Heart left ventricle (tissue), 16 donors: ENCODE measurements around the gene NME3. TPM values are rescaled to one million over a fixed set of nuclear protein-coding genes. Genes with fewer than 3 reads are reported as not detected.
A peak's percentile ranks its signal among the peaks of the same experiment; 100 is the strongest.

ENCODE experiments used
- ATAC-seq, 4 donors: fragments of 200-7000 bp; cut with Tn5 transposase; one replicate each; pipeline ENCODE4 v1.9.1; 2020 to 2022; ENCODE audit warnings: moderate library complexity in 4 of 4, mild to moderate bottlenecking in 3 of 4, moderate number of reproducible peaks in 1 of 4
- DNase-seq, 5 donors: peaks; one replicate each; pipeline ENCODE4 v3.0.0-alpha.2; 2020
- H3K27ac ChIP-seq, 12 donors: fragments of 200-600 bp; sonication (generic) in 4 of 12; one replicate each; pipeline versions ENCODE4 v1.5.0 to v1.8.0; 2016 to 2022; ENCODE audit warnings: mild to moderate bottlenecking in 2 of 12
- H3K27me3 ChIP-seq, 9 donors: fragments of 200-600 bp; sonication (generic) in 2 of 9; one replicate each; pipeline versions ENCODE4 v1.5.1 to v1.8.0; 2016 to 2022; ENCODE audit warnings: mild to moderate bottlenecking in 3 of 9
- H3K36me3 ChIP-seq, 9 donors: fragments of 200-600 bp; sonication (generic) in 2 of 9; one replicate each; pipeline versions ENCODE4 v1.5.0 to v1.8.0; 2018 to 2022; ENCODE audit warnings: mild to moderate bottlenecking in 2 of 9
- H3K4me1 ChIP-seq, 12 donors: fragments of 200-600 bp; sonication (generic) in 4 of 12; one replicate each; pipeline versions ENCODE4 v1.5.0 to v1.8.0; 2016 to 2022; ENCODE audit warnings: mild to moderate bottlenecking in 3 of 12
- H3K4me3 ChIP-seq, 12 donors: fragments of 200-600 bp; sonication (generic) in 4 of 12; one replicate each; pipeline versions ENCODE4 v1.5.0 to v1.8.0; 2017 to 2022; ENCODE audit warnings: mild to moderate bottlenecking in 9 of 12, moderate library complexity in 4 of 12
- H3K9me3 ChIP-seq, 12 donors: fragments of 200-600 bp; sonication (generic) in 4 of 12; one replicate each; pipeline versions ENCODE4 v1.5.0 to v1.8.0; 2016 to 2022; ENCODE audit warnings: mild to moderate bottlenecking in 1 of 12
- CTCF ChIP-seq, 12 donors: fragments of 200-600 bp; sonication (generic) in 4 of 12; IDR thresholded peaks; one replicate each; pipeline versions ENCODE4 v1.5.0 to v1.8.0; 2018 to 2022; ENCODE audit warnings: antibody characterized with exemption in 12 of 12, mild to moderate bottlenecking in 5 of 12
- POLR2A ChIP-seq, 2 donors: fragments of 450-650 bp; IDR thresholded peaks; one replicate each; pipeline ENCODE4 v1.6.1; 2017; ENCODE audit warnings: antibody characterized with exemption in 2 of 2, mild to moderate bottlenecking in 2 of 2, moderate library complexity in 2 of 2
- WGBS, 4 donors: extraction: QIAGEN DNeasy Blood & Tissue Kit in 2 of 4; methylation state at CpG; one replicate each; pipeline versions ENCODE4 v1.1.5 to v1.1.7; 2013 to 2018; 5-methylcytosine and 5-hydroxymethylcytosine counted together
- intact Hi-C, 10 donors: fragments of 100-400 bp; cut with DNase I; formaldehyde crosslinking; loops; one replicate each; pipeline versions ENCODE4 v1.11.1 to v1.14.2; 2022
- polyA plus RNA-seq, 2 donors: library from polyadenylated mRNA; stranded (reverse); fragments of 200-250 nt; gene quantifications; one replicate each; pipeline ENCODE4 v1.2.3, GENCODE V29; 2013
- total RNA-seq, 9 donors: library from RNA; depleted of rRNA in 2 of 9; stranded (reverse); fragments of >200 nt in 2 of 9; fragmentation: NEBNext Ultra II Directional in 3 of 9; extraction: Animal tissue kit (Norgen Biotek cat#: 25700) in 3 of 9; gene quantifications; one replicate each; pipeline versions ENCODE4 v1.1.0 to v1.2.4, GENCODE V29; 2016 to 2023
- donor health status: ischemic (EF 13 %, LVEDD 7.1; RV severe dilation, severe dysfunction).
- donor health status: healthy with polysubstance abuse.
- donor health status: DM: no; HTN: yes; CAD: no.
- donor health status: DM: no; HTN: no; CAD: no.
- donor health status: ischemic (EF 25% LVEDD 6.9; RV normal size, moderate dysfunction).
- donor health status: ischemic (EF 25% LVEDD 5.7; RV mildly dilated, moderate dysfunction).
- donor health status: healthy.
- donor health status: DM: yes; HTN: yes; CAD: no.
- donor health status: ischemic (EF 35%, LVEDD 5.7; RV mildly dilated, moderate dysfunction).
- donor health status: nonischemic (EF 11% LVEDD 7.7; RV severe dilation, severe dysfunction).
- donor health status: DM: yes; HTN: yes; CAD: no.
- donor health status: PGD.
- donor health status: ischemic (EF 29% LVEDD 5.4; RV normal size, mild dysfunction).
- donor health status: nonischemic (EF 23%, LVEDD 6.1; RV moderate dilation, normal function).

Gene NME3
- total and polyA plus RNA-seq, 11 donors = 24.4 to 86.4 (median 31.3) TPM

GRCh38 chr16:1778200-1779179 is 7.1 kb upstream of the NME3 start:
- 75 to 86% (median 84%) methylated on average over 27 to 34 of the region's 34 CpGs for WGBS, 4 donors
- DNase-seq (peak in 4 of 5 donors; percentile 7 to 65 (median 26)), ATAC-seq (no peak)
- Histone ChIP-seq H3K4me1 (peaks cover 9 to 47% (median 32%) of the 10 kb centered on the region in 12 donors), H3K9me3 (no peaks in the 10 kb centered on the region), H3K36me3 (peaks cover 0 to 63% (median 48%) of the 10 kb centered on the region in 9 donors), H3K4me3 (no peak overlapping the region), H3K27ac (no peak overlapping the region), H3K27me3 (no peaks in the 10 kb centered on the region)
- intact Hi-C loops = no loop called here
- TF ChIP-seq POLR2A (IDR thresholded peaks at IDR 0.05) = no peak
- TF ChIP-seq CTCF (IDR thresholded peaks at IDR 0.05) = no peak

GRCh38 chr16:1777375-1778199 is 6.2 kb upstream of the NME3 start:
- no peak for ATAC-seq
- intact Hi-C loops = no loop called here
- H3K27ac ChIP-seq = no peak overlapping the region
- peak in 4 of 5 donors; percentile 14 to 59 (median 22) for DNase-seq
- peaks cover 9 to 45% (median 31%) of the 10 kb centered on the region in 12 donors for H3K4me1 ChIP-seq
- H3K4me3 ChIP-seq = no peak overlapping the region
- H3K27me3 ChIP-seq = no peaks in the 10 kb centered on the region
- peaks cover 0 to 63% (median 48%) of the 10 kb centered on the region in 9 donors for H3K36me3 ChIP-seq
- H3K9me3 ChIP-seq = no peaks in the 10 kb centered on the region
- TF ChIP-seq POLR2A (IDR thresholded peaks at IDR 0.05) = no peak
- no peak for TF ChIP-seq CTCF (IDR thresholded peaks at IDR 0.05)
- 78 to 82% (median 80%) methylated on average over 26 to 36 of the region's 36 CpGs for WGBS, 4 donors

GRCh38 chr16:1776991-1777374 is 5.6 kb upstream of the NME3 start:
- Histone ChIP-seq H3K27ac (no peak overlapping the region), H3K27me3 (no peaks in the 10 kb centered on the region), H3K36me3 (peaks cover 0 to 63% (median 48%) of the 10 kb centered on the region in 9 donors), H3K4me3 (no peak overlapping the region), H3K9me3 (no peaks in the 10 kb centered on the region), H3K4me1 (peaks cover 13 to 50% (median 36%) of the 10 kb centered on the region in 12 donors)
- 70 to 86% (median 83%) methylated on average over 12 to 22 of the region's 22 CpGs for WGBS, 4 donors
- TF ChIP-seq POLR2A (IDR thresholded peaks at IDR 0.05) = no peak
- TF ChIP-seq CTCF (IDR thresholded peaks at IDR 0.05) = no peak
- ATAC-seq (no peak), DNase-seq (peak in 3 of 5 donors; percentile 12 to 58 (median 33))
- intact Hi-C loops = no loop called here

GRCh38 chr16:1776672-1776955 is 5.3 kb upstream of the NME3 start:
- peaks cover 0 to 63% (median 48%) of the 10 kb centered on the region in 9 donors for H3K36me3 ChIP-seq
- DNase-seq (peak in 1 of 5 donors; percentile 51), ATAC-seq (no peak)
- H3K27me3 ChIP-seq = no peaks in the 10 kb centered on the region
- no peak for TF ChIP-seq CTCF (IDR thresholded peaks at IDR 0.05)
- no peak for TF ChIP-seq POLR2A (IDR thresholded peaks at IDR 0.05)
- H3K27ac ChIP-seq = no peak overlapping the region
- H3K4me1 ChIP-seq = peaks cover 14 to 50% (median 37%) of the 10 kb centered on the region in 12 donors
- 72 to 87% (median 81%) methylated on average over 11 to 13 of the region's 13 CpGs for WGBS, 4 donors
- intact Hi-C loops = no loop called here
- H3K9me3 ChIP-seq = no peaks in the 10 kb centered on the region
- H3K4me3 ChIP-seq = no peak overlapping the region
